HepG2 (cell line): ENCODE measurements around the gene RBPMS2. TPM values are rescaled to one million over a fixed set of nuclear protein-coding genes. Genes with fewer than 3 reads are reported as not detected.

Source experiments
- CAMTA2 ChIP-seq: sonication (generic); formaldehyde crosslinking; IDR thresholded peaks from 2 replicates; pipeline ENCODE4 v1.4.0; 2020; ENCODE audit warnings: mild to moderate bottlenecking, missing genetic modification reagents, borderline replicate concordance
- DNMT1 ChIP-seq: sonication (generic); formaldehyde crosslinking; IDR thresholded peaks from 2 replicates; pipeline ENCODE4 v1.5.1; 2020; ENCODE audit warnings: mild to moderate bottlenecking, missing genetic modification reagents
- IRF2 ChIP-seq: IDR thresholded peaks from 2 replicates; pipeline ENCODE4 v1.6.1; 2018; ENCODE audit warnings: missing genetic modification reagents, missing compliant biosample characterization
- KDM5A ChIP-seq: fragments of 200-600 bp; sonication (generic); IDR thresholded peaks from 2 replicates; pipeline ENCODE4 v1.7.0; 2018; ENCODE audit warnings: antibody characterized with exemption, mild to moderate bottlenecking, low read length, borderline replicate concordance
- MAF1 ChIP-seq: sonication (generic); formaldehyde crosslinking; IDR thresholded peaks from 2 replicates; pipeline ENCODE4 v1.5.0; 2020; ENCODE audit warnings: missing genetic modification reagents, borderline replicate concordance
- NFKBIZ ChIP-seq: IDR thresholded peaks from 2 replicates; pipeline ENCODE4 v1.6.1; 2018; ENCODE audit warnings: missing genetic modification reagents, missing compliant biosample characterization
- POGZ ChIP-seq: sonication (generic); formaldehyde crosslinking; IDR thresholded peaks from 2 replicates; pipeline ENCODE4 v1.4.0; 2020; ENCODE audit warnings: mild to moderate bottlenecking, missing genetic modification reagents
- RORA ChIP-seq: sonication (generic); formaldehyde crosslinking; IDR thresholded peaks from 2 replicates; pipeline ENCODE4 v1.5.0; 2020; ENCODE audit warnings: mild to moderate bottlenecking, missing genetic modification reagents, moderate library complexity
- SATB2 ChIP-seq: sonication (generic); formaldehyde crosslinking; IDR thresholded peaks from 2 replicates; pipeline ENCODE4 v1.5.0; 2020; ENCODE audit warnings: missing genetic modification reagents
- ZNF143 ChIP-seq: sonication (generic); formaldehyde crosslinking; IDR thresholded peaks from 2 replicates; pipeline ENCODE4 v1.4.0; 2020; ENCODE audit warnings: missing genetic modification reagents
- ZNF20 ChIP-seq: sonication (generic); formaldehyde crosslinking; IDR thresholded peaks from 2 replicates; pipeline ENCODE4 v1.4.0; 2020; ENCODE audit warnings: mild to moderate bottlenecking, moderate library complexity, missing genetic modification reagents
- ZNF780A ChIP-seq: sonication (generic); formaldehyde crosslinking; IDR thresholded peaks from 2 replicates; pipeline ENCODE4 v1.8.0; 2022; ENCODE audit warnings: mild to moderate bottlenecking, missing genetic modification reagents, moderate library complexity
- polyA plus RNA-seq, 8 experiments: library from polyadenylated mRNA; depleted of rRNA in 3 of 8; stranded (reverse) in 7 of 8; unstranded in 1 of 8; fragments of >200 nt; fragmentation: Illumina TruSeq in 4 of 8; extraction: Trizol in 4 of 8; gene quantifications; 2 replicates each; pipeline versions ENCODE4 v1.2.1 to v1.2.3, GENCODE V29; 2011 to 2016; ENCODE audit warnings: low read depth in 4 of 8, missing spikeins in 1 of 8, mixed read lengths in 1 of 8; ENCODE audit not compliant: insufficient read depth in 1 of 8
- total RNA-seq, 5 experiments: library from RNA; depleted of rRNA; stranded (reverse); fragments of >200 nt; fragmentation: Illumina TruSeq; extraction: Trizol; gene quantifications; 2 replicates each; pipeline ENCODE4 v1.2.3, GENCODE V29; 2016; ENCODE audit warnings: low read depth in 1 of 5
- TF ChIP-seq, protein P1 (sequence below): sonication (generic); formaldehyde crosslinking; IDR thresholded peaks from 2 replicates; pipeline ENCODE4 v1.4.0; 2020; ENCODE audit warnings: missing genetic modification reagents
- TF ChIP-seq, protein P2 (sequence below): sonication (generic); formaldehyde crosslinking; IDR thresholded peaks from 2 replicates; pipeline ENCODE4 v1.8.0; 2022; ENCODE audit warnings: missing genetic modification reagents, mild to moderate bottlenecking, inconsistent platforms, borderline replicate concordance
- TF ChIP-seq, protein P3 (sequence below): sonication (generic); formaldehyde crosslinking; IDR thresholded peaks from 2 replicates; pipeline ENCODE4 v1.8.0; 2022; ENCODE audit warnings: low read depth, missing genetic modification reagents
- TF ChIP-seq, protein P4 (sequence below): sonication (generic); formaldehyde crosslinking; IDR thresholded peaks from 2 replicates; pipeline ENCODE4 v1.5.0; 2020; ENCODE audit warnings: missing genetic modification reagents
- TF ChIP-seq, protein P5 (sequence below): sonication (generic); formaldehyde crosslinking; conservative IDR thresholded peaks from 2 replicates; pipeline ENCODE4 v1.4.0; 2020; ENCODE audit warnings: missing genetic modification reagents

RBPMS2 gene
- total and polyA plus RNA-seq, 2 of the 13 experiments (the other 11 are each of a cell fraction or from before 2014, with no cell fraction given): 0.08 TPM; not detected in 1

DNA sequence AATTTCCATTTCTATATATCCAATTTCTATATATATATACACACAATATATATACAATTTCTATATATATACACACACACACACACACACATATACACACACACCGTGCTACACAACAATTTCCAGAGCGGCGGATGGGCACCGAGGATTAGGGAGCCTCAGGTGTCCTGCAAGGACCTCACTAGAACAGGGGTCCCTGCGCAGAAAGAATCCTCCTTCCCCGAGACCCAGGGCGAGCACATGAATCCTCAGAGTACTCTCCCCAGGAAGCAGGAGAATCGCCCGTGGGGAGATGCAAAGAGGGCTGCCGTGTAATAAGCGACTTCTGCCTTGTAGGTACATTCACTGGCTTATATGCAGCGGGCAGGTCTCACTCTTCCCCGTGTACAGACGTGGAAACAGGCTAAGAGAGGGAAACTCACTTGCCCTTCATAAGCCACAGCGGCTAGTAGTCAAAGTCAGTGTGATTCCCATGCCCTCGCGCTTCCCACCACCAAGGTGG, 49.6 kb upstream of the RBPMS2 start (continued):
- TF ChIP-seq, protein P1, sequence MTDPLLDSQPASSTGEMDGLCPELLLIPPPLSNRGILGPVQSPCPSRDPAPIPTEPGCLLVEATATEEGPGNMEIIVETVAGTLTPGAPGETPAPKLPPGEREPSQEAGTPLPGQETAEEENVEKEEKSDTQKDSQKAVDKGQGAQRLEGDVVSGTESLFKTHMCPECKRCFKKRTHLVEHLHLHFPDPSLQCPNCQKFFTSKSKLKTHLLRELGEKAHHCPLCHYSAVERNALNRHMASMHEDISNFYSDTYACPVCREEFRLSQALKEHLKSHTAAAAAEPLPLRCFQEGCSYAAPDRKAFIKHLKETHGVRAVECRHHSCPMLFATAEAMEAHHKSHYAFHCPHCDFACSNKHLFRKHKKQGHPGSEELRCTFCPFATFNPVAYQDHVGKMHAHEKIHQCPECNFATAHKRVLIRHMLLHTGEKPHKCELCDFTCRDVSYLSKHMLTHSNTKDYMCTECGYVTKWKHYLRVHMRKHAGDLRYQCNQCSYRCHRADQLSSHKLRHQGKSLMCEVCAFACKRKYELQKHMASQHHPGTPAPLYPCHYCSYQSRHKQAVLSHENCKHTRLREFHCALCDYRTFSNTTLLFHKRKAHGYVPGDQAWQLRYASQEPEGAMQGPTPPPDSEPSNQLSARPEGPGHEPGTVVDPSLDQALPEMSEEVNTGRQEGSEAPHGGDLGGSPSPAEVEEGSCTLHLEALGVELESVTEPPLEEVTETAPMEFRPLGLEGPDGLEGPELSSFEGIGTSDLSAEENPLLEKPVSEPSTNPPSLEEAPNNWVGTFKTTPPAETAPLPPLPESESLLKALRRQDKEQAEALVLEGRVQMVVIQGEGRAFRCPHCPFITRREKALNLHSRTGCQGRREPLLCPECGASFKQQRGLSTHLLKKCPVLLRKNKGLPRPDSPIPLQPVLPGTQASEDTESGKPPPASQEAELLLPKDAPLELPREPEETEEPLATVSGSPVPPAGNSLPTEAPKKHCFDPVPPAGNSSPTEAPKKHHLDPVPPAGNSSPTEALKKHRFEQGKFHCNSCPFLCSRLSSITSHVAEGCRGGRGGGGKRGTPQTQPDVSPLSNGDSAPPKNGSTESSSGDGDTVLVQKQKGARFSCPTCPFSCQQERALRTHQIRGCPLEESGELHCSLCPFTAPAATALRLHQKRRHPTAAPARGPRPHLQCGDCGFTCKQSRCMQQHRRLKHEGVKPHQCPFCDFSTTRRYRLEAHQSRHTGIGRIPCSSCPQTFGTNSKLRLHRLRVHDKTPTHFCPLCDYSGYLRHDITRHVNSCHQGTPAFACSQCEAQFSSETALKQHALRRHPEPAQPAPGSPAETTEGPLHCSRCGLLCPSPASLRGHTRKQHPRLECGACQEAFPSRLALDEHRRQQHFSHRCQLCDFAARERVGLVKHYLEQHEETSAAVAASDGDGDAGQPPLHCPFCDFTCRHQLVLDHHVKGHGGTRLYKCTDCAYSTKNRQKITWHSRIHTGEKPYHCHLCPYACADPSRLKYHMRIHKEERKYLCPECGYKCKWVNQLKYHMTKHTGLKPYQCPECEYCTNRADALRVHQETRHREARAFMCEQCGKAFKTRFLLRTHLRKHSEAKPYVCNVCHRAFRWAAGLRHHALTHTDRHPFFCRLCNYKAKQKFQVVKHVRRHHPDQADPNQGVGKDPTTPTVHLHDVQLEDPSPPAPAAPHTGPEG (CRISPR knock-in tag): no peak
- TF ChIP-seq, protein P2, sequence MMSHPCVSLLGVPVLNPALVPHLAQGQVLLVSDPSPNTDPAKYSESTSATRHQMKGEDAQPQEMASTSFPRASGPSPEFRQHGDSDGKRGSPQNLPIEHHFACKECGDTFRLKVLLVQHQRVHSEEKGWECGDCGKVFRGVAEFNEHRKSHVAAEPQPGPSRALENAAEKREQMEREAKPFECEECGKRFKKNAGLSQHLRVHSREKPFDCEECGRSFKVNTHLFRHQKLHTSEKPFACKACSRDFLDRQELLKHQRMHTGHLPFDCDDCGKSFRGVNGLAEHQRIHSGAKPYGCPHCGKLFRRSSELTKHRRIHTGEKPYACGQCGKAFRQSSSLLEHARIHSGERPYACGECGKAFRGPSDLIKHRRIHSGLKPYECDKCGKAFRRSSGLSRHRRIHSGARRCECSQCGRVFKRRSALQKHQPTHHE (CRISPR knock-in tag): no peak
- no peak for TF ChIP-seq CAMTA2 (CRISPR knock-in tag)
- TF ChIP-seq KDM5A: no peak
- TF ChIP-seq NFKBIZ (CRISPR knock-in tag): no peak
- TF ChIP-seq MAF1 (CRISPR knock-in tag): no peak
- no peak for TF ChIP-seq POGZ
- no peak for TF ChIP-seq DNMT1 (CRISPR knock-in tag)
- TF ChIP-seq SATB2 (CRISPR knock-in tag): no peak
- 0 out of 2 replicates have a peak, but pooled peaks have one; percentile 20 for TF ChIP-seq ZNF780A (CRISPR knock-in tag)
- no peak for TF ChIP-seq RORA (CRISPR knock-in tag)
- TF ChIP-seq, protein P3, sequence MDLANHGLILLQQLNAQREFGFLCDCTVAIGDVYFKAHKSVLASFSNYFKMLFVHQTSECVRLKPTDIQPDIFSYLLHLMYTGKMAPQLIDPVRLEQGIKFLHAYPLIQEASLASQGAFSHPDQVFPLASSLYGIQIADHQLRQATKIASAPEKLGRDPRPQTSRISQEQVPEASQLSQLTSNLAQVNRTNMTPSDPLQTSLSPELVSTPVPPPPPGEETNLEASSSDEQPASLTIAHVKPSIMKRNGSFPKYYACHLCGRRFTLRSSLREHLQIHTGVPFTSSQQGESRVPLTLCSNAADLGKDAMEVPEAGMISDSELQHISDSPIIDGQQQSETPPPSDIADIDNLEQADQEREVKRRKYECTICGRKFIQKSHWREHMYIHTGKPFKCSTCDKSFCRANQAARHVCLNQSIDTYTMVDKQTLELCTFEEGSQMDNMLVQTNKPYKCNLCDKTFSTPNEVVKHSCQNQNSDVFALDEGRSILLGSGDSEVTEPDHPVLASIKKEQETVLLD: peak; percentile 5; the same call in 1 of the 2 replicates
- TF ChIP-seq ZNF20 (CRISPR knock-in tag): no peak
- TF ChIP-seq, protein P4, sequence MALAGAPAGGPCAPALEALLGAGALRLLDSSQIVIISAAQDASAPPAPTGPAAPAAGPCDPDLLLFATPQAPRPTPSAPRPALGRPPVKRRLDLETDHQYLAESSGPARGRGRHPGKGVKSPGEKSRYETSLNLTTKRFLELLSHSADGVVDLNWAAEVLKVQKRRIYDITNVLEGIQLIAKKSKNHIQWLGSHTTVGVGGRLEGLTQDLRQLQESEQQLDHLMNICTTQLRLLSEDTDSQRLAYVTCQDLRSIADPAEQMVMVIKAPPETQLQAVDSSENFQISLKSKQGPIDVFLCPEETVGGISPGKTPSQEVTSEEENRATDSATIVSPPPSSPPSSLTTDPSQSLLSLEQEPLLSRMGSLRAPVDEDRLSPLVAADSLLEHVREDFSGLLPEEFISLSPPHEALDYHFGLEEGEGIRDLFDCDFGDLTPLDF (CRISPR knock-in tag): no peak
- no peak for TF ChIP-seq IRF2
- TF ChIP-seq, protein P5, sequence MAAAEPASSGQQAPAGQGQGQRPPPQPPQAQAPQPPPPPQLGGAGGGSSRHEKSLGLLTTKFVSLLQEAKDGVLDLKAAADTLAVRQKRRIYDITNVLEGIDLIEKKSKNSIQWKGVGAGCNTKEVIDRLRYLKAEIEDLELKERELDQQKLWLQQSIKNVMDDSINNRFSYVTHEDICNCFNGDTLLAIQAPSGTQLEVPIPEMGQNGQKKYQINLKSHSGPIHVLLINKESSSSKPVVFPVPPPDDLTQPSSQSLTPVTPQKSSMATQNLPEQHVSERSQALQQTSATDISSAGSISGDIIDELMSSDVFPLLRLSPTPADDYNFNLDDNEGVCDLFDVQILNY (CRISPR knock-in tag): no peak
- no peak for TF ChIP-seq ZNF143 (CRISPR knock-in tag)
